Mucosa of stomach (tissue), 1 donor: Measurements from ENCODE around the gene UVRAG.
"Not testable (repeated sequence)": the region's sequence is repeated elsewhere in the genome, so short reads cannot be mapped to it uniquely, and the experiment has no call there.

Experiments used
- H3K27me3 ChIP-seq: one replicate; pipeline ENCODE4 v1.7.0; 2013; ENCODE audit warnings: mild to moderate bottlenecking, low read length; ENCODE audit not compliant: control insufficient read depth, insufficient read depth
- H3K36me3 ChIP-seq: one replicate; pipeline ENCODE4 v1.7.0; 2013; ENCODE audit warnings: low read length; ENCODE audit not compliant: control insufficient read depth, insufficient read depth
- H3K4me1 ChIP-seq: one replicate; pipeline ENCODE4 v1.7.0; 2013; ENCODE audit warnings: mild to moderate bottlenecking, low read length; ENCODE audit not compliant: control insufficient read depth, insufficient read depth
- H3K4me3 ChIP-seq: one replicate; pipeline ENCODE4 v1.7.0; 2013; ENCODE audit warnings: low read length
- H3K9ac ChIP-seq: one replicate; pipeline ENCODE4 v1.7.0; 2013; ENCODE audit warnings: mild to moderate bottlenecking, low read length, moderate library complexity
- H3K9me3 ChIP-seq: one replicate; pipeline ENCODE4 v1.7.0; 2013; ENCODE audit warnings: mild to moderate bottlenecking, low read length, moderate library complexity; ENCODE audit not compliant: control insufficient read depth
- donor health status: Pancreatic carcinoma.

UVRAG gene

DNA sequence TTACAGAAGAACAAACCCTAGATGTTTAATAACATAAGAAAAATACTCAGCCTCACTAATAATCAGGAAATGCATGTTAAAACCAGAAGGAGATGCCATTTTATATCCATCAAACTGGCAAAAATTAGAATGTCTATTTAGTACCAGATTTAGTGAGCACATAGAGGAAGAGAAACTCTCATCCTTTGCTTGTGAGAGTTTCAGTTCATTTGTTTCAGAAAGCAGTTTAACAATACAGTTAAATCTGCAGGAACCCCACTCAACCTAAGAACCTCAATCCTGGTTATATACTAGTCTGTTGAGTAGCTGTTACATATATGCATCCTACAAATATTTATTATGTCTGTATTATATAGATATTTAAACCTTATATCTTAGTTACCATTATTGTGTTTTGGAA is 218.7 kb downstream of the UVRAG start:
- Histone ChIP-seq H3K27me3 (no peaks in the 10 kb centered on the region), H3K9ac (no peak overlapping the region), H3K4me1 (peaks cover 11% of the 10 kb centered on the region), H3K36me3 (no peaks in the 10 kb centered on the region), H3K4me3 (no peak overlapping the region), H3K9me3 (no peaks in the 10 kb centered on the region)

DNA sequence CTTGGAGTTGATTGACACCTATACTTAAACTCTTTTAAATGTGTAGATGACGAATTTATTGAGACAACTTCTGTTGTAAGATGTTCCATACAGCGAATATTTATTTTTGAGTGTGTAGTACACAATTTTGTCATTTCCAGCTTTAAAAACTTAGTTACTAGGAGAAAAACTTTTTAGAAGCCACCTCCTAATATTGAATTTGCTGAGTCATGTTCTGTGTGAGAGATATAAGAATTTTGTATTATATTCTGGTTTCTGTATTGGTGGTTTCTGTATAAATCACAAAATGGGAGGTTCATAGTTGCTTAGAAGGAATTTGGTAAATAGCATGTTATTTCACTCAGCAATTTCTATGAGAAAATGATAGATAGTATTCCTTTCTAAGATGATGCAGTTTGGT is 220.0 kb downstream of the UVRAG start:
- Histone ChIP-seq H3K36me3 (no peaks in the 10 kb centered on the region), H3K4me1 (peaks cover 11% of the 10 kb centered on the region), H3K9ac (no peak overlapping the region), H3K9me3 (no peaks in the 10 kb centered on the region), H3K4me3 (no peak overlapping the region), H3K27me3 (no peaks in the 10 kb centered on the region)

DNA sequence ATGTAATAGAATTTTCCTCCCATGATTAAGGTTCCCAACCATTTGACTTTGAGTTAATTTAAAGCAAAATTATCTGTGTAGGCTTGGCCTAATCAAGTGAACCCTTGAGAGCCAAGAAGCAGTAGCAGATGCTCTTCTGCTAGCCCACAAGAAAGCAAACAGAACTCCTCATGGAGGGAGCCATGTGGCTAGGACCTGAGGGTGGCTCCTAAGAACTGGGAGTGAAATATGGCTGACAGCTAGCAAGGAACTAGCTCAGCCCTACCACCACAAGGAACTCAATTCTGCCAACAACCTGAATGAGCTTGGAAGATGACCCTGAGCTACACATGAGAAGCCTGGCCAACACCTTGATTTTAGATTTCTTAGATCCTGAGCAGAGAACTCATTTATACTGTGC is 223.6 kb downstream of the UVRAG start:
- Histone ChIP-seq H3K9ac (no peak overlapping the region), H3K36me3 (no peaks in the 10 kb centered on the region), H3K4me3 (no peak overlapping the region), H3K4me1 (no peaks in the 10 kb centered on the region), H3K9me3 (no peaks in the 10 kb centered on the region), H3K27me3 (no peaks in the 10 kb centered on the region)

DNA sequence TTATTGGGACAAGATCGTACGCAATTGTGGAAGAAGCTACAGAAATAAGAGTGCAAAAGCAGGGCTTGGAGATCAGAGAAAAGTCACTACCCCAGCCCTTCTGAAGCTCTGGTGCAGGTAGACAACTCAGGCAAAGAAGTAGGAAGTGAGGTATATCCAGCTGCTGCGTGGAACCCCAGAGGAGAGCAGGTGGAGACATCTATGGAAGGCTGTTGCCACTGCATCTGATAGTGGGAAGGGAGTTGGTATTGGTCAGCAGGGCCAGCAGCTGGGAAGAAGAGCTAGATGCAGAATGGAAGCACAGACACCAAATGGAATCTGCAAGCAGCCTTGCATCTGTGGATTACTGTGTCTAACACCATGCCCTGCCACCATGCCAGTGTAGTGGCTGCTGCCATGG is 226.2 kb downstream of the UVRAG start:
- no peaks in the 10 kb centered on the region for H3K27me3 ChIP-seq
- H3K4me1 ChIP-seq = no peaks in the 10 kb centered on the region
- no peaks in the 10 kb centered on the region for H3K36me3 ChIP-seq
- no peak overlapping the region for H3K9ac ChIP-seq
- H3K9me3 ChIP-seq = no peaks in the 10 kb centered on the region
- no peak overlapping the region for H3K4me3 ChIP-seq

DNA sequence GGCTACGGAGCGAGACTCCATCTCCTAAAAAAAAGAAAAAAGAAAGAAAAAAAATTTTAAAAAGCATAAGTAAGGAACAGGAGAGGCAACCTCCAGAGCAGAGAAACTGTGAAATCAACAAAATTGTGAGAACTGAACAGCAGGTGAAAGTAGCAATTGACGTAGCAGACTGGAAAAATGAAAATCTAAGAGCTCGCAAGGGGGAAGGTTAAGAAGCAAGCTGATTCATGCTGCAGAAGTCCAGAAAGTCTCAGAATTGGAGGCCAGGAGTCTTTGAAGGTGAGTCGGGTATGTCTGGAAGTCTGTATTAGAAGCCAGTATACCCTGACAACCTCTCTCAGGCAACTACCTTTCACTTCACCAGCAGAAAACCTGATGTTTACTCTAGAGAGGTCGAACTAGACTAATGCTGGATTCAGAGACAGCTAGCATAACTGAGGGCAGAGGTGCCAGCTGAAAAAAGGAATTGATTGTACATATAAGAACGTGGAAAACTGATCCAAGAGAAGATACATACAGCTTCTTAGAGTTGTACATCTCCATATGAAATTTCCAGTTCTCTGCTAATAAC is 229.8 kb downstream of the UVRAG start:
- Histone ChIP-seq H3K4me3 (no peak overlapping the region), H3K36me3 (no peaks in the 10 kb centered on the region), H3K9me3 (no peaks in the 10 kb centered on the region), H3K27me3 (no peaks in the 10 kb centered on the region), H3K4me1 (no peaks in the 10 kb centered on the region), H3K9ac (no peak overlapping the region)

DNA sequence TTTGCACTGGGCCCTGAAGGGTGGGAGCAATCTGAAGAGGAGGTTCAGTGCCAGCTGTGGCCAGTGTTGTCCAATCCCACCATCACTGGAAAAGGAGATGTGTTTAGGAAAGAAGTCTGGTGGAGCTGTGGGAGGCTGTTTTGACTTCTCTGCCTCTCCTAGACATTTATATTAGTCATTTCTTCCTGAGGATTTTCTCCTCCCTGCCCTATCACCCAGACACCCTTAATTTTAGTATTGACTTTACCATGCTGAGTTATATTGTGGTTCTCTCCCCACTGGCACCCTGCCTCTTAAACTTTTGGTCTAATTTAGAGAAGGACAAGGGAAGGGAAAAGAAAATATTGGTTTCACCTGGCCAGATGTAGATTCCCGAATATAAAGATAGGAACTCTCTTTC is 232.2 kb downstream of the UVRAG start:
- Histone ChIP-seq H3K9me3 (no peaks in the 10 kb centered on the region), H3K4me1 (peaks cover 6% of the 10 kb centered on the region), H3K9ac (no peak overlapping the region), H3K27me3 (no peaks in the 10 kb centered on the region), H3K4me3 (no peak overlapping the region), H3K36me3 (no peaks in the 10 kb centered on the region)

DNA sequence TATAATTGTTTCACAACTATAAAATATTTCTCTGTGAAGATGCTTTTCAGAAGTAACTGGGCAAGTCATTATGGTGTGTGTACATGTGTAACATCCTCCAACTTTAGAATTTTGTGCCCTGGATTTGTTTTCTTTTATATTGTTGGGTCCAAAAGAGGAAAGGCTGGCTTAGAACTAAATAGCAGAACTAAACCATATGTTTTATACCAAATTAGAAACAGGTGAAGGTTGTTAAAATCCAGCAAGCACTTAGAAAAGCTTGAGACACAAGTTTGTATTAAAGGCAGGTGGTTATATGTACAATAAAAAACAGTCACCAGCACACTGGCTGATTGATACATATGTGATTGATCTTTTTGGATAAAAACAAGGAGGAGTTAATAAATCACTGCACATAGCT is 232.8 kb downstream of the UVRAG start:
- H3K9me3 ChIP-seq = no peaks in the 10 kb centered on the region
- H3K4me1 ChIP-seq = peaks cover 7% of the 10 kb centered on the region

DNA sequence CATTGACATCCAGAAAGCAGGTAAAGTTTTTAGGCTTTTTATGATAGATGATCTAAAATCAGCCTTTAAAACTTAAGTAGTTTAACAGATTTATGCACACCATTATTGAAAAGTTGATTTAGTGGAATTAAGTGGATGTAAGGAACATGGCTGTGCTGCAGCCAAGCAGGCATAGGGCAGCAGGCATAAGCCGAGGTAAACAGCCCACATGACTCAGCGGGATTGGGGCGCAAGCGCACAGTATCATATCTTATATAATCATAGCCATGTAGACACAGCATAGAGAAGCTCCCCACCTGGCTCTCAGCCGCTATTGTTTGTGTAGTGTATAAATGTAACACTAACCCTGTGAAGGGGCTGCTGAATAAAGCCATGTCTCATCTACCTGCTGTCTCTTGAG is 233.8 kb downstream of the UVRAG start:
- no peak overlapping the region for H3K9ac ChIP-seq
- H3K9me3 ChIP-seq = no peaks in the 10 kb centered on the region
- H3K4me3 ChIP-seq = no peak overlapping the region
- no peaks in the 10 kb centered on the region for H3K36me3 ChIP-seq
- peaks cover 7% of the 10 kb centered on the region for H3K4me1 ChIP-seq
- H3K27me3 ChIP-seq = no peaks in the 10 kb centered on the region

More for the DNA sequence above, 232.8 kb downstream of the UVRAG start:
- Histone ChIP-seq H3K27me3 (no peaks in the 10 kb centered on the region), H3K4me3 (no peak overlapping the region), H3K9ac (no peak overlapping the region), H3K36me3 (no peaks in the 10 kb centered on the region)

DNA sequence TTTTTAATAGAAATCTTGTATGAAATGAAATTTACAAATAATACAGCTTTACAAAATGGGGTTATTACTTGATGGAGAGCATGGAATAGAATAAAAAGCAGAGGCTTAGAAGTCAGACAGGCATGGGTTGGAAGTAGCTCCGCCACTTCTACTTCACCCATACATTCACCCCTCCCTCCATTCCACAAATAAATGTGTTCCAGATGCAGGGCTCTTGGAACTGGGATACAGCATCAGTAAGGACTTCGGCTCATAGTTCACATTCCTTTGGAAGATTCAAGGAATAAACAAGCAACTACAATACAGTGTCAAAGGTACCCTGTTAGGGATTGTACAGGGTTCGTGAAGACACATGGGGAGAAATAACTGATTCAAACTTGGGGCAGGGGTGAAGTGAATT is 234.5 kb downstream of the UVRAG start:
- no peak overlapping the region for H3K9ac ChIP-seq
- peaks cover 7% of the 10 kb centered on the region for H3K4me1 ChIP-seq
- H3K27me3 ChIP-seq = no peaks in the 10 kb centered on the region
- H3K36me3 ChIP-seq = no peaks in the 10 kb centered on the region
- no peaks in the 10 kb centered on the region for H3K9me3 ChIP-seq
- no peak overlapping the region for H3K4me3 ChIP-seq

DNA sequence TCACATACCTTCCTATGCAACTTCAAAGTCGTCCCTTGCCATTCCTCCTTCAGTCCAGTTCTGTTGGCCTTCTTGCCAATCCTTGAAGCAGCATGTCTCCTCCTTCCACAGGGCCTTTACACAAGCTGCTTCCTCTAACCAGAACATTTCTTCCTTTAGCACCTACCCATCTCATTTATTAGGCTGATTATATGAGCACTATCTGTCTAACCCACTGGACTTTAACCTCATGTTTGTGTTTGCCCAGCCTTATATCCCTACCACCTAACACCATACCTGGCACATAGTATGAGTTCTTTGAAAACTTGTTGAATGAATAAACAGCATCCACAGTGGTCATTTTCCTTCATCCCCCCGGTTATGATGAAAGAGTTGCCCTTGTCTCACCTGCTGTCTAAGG is 236.9 kb downstream of the UVRAG start:
- Histone ChIP-seq H3K36me3 (no peaks in the 10 kb centered on the region), H3K9me3 (no peaks in the 10 kb centered on the region), H3K4me3 (no peak overlapping the region), H3K27me3 (no peaks in the 10 kb centered on the region), H3K4me1 (peaks cover 7% of the 10 kb centered on the region), H3K9ac (no peak overlapping the region)

DNA sequence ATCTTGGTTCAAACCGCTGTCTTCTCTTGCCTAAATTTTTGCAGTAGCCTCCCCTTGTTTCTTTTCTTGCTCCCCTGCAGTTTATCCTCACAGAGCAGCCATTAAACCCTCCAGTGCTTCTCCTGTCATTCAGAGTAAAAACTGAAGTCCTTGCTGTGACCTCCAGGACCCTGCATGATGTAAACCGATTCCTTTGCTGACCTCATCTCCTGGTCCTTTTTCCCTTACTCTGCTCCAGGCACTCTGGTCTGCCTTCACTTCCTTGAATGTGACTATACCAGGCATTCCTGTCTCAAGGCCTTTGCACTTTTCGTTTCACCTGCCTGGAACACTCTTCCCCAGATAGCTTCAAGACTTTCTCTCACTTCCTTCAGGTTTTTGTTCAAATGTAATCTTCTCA is 239.3 kb downstream of the UVRAG start:
- no peaks in the 10 kb centered on the region for H3K36me3 ChIP-seq
- H3K27me3 ChIP-seq = no peaks in the 10 kb centered on the region
- no peaks in the 10 kb centered on the region for H3K9me3 ChIP-seq

DNA sequence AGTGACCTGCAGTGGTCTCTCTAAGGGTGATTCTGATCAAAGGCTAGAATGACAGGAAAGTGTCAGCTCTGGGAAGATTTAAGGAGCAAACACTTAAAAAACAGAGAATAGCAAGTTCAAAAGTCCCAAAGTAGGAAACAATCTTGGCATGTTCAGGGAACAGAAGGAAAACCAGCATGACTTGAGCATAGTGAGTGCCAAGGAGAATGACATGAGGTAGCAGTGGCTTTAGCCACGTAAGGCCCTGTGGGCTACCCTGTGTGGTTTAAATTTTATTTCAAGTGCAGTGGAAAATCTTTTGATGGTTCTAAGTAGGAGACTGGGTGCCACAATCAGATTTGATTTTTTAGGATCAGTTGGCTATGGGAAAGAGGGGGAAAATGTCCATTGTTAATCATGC is 241.9 kb downstream of the UVRAG start:
- Histone ChIP-seq H3K27me3 (no peaks in the 10 kb centered on the region), H3K4me1 (peaks cover 4% of the 10 kb centered on the region), H3K36me3 (no peaks in the 10 kb centered on the region), H3K9me3 (no peaks in the 10 kb centered on the region), H3K4me3 (no peak overlapping the region), H3K9ac (no peak overlapping the region)

More for the DNA sequence above, 239.3 kb downstream of the UVRAG start:
- H3K4me1 ChIP-seq = peaks cover 7% of the 10 kb centered on the region
- H3K9ac ChIP-seq = no peak overlapping the region
- H3K4me3 ChIP-seq = no peak overlapping the region

DNA sequence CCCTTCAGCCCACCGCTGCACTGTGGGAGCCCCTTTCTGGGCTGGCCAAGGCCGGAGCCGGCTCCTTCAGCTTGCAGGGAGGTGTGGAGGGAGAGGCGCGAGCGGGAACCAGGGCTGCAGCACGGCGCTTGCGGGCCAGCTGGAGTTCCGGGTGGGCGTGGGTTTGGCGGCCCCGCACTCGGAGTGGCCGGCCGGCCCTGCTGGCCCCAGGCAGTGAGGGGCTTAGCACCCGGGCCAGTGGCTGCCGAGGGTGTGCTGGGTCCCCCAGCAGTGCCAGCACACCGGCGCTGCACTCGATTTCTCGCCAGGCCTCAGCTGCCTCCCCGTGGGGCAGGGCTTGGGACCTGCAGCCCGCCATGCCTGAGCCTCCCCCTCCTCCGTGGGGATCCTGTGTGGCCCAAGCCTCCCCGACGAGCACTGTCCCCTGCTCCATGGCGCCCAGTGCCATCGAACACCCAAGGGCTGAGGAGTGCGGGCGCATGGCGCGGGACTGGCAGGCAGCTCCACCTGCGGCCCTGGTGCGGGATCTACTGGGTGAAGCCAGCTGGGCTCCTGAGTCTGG is 245.5 kb downstream of the UVRAG start:
- not testable (repeated sequence) for H3K4me3 ChIP-seq, H3K4me1 ChIP-seq, H3K9ac ChIP-seq

More for the DNA sequence above, 245.5 kb downstream of the UVRAG start:
- not testable (repeated sequence) for H3K36me3 ChIP-seq, H3K9me3 ChIP-seq, H3K27me3 ChIP-seq
